Stomach (tissue), 9 donors: ENCODE data around the gene MYH8. TPM values are rescaled to one million over a fixed set of nuclear protein-coding genes. Genes with fewer than 3 reads are reported as not detected.

Source experiments
- DNase-seq, 2 donors: peaks; one replicate each; pipeline versions ENCODE4 v3.0.0 to v3.0.0-alpha.2; 2013 to 2019
- H3K27ac ChIP-seq, 5 donors: fragments of 200-600 bp in 4 of 5; sonication (generic) in 4 of 5; one replicate each; pipeline ENCODE4 v1.5.1; 2013 to 2019; ENCODE audit warnings: mild to moderate bottlenecking in 1 of 5, moderate library complexity in 1 of 5
- H3K27me3 ChIP-seq, 3 donors: fragments of 200-600 bp; sonication (generic); one replicate each; pipeline ENCODE4 v1.5.1; 2017 to 2019; ENCODE audit warnings: mixed run types in 1 of 3
- H3K36me3 ChIP-seq, 4 donors: fragments of 200-600 bp; sonication (generic); 1 replicate in 3 of 4; 2 replicates in 1 of 4; pipeline ENCODE4 v1.5.1; 2016 to 2019
- H3K4me1 ChIP-seq, 4 donors: fragments of 200-600 bp; sonication (generic); one replicate each; pipeline ENCODE4 v1.5.1; 2016 to 2019
- H3K4me3 ChIP-seq, 4 donors: fragments of 200-600 bp; sonication (generic) in 3 of 4; one replicate each; pipeline ENCODE4 v1.5.1; 2016 to 2019; ENCODE audit warnings: mild to moderate bottlenecking in 1 of 4
- H3K9me3 ChIP-seq, 4 donors: fragments of 200-600 bp; sonication (generic); one replicate each; pipeline ENCODE4 v1.5.1; 2016 to 2019
- CTCF ChIP-seq, 7 experiments: fragments of 450-650 bp in 4 of 7; fragments of 200-600 bp in 3 of 7; sonication (generic) in 3 of 7; IDR thresholded peaks; one replicate each; pipeline ENCODE4 v1.5.1; 2016 to 2019; ENCODE audit warnings: antibody characterized with exemption in 7 of 7, control low read depth in 2 of 7, mild to moderate bottlenecking in 1 of 7
- EP300 ChIP-seq: sonication (generic); formaldehyde crosslinking; IDR thresholded peaks from one replicate; pipeline ENCODE4 v1.6.1; 2017; ENCODE audit warnings: antibody characterized with exemption
- POLR2A ChIP-seq, 4 donors: fragments of 450-650 bp; IDR thresholded peaks; one replicate each; pipeline ENCODE4 v1.6.1; 2016; ENCODE audit warnings: antibody characterized with exemption in 4 of 4, control low read depth in 2 of 4, mild to moderate bottlenecking in 1 of 4, moderate library complexity in 1 of 4
- POLR2AphosphoS5 ChIP-seq, 3 donors: sonication (generic); formaldehyde crosslinking; IDR thresholded peaks; one replicate each; pipeline ENCODE4 v1.6.1; 2016; ENCODE audit warnings: antibody characterized with exemption in 3 of 3
- WGBS, 5 donors: extraction: QIAGEN DNeasy Blood & Tissue Kit in 3 of 5; methylation state at CpG; one replicate each; pipeline versions ENCODE4 v1.1.5 to v1.1.7; 2013 to 2018; 5-methylcytosine and 5-hydroxymethylcytosine counted together
- intact Hi-C: fragments of 100-400 bp; cut with DNase I; formaldehyde crosslinking; loops from one replicate; pipeline ENCODE4 v1.15.1; 2023; ENCODE audit warnings: low total_unique reads
- polyA plus RNA-seq, 3 donors: library from polyadenylated mRNA; stranded (reverse); fragments of 200-250 nt; gene quantifications; one replicate each; pipeline ENCODE4 v1.2.3, GENCODE V29; 2013
- total RNA-seq, 5 donors: library from RNA; depleted of rRNA; stranded (reverse); fragments of >200 nt; gene quantifications; one replicate each; pipeline versions ENCODE4 v1.1.0 to v1.2.3, GENCODE V29; 2014 to 2016
- donor health status: healthy with polysubstance abuse.
- donor health status: Bipolar disorder and iron deficiency.
- donor health status: healthy.

MYH8 gene
- total and polyA plus RNA-seq, 8 donors: 0.06 TPM; not detected in 7

GRCh38 chr17:10458701-10459100 lies 37.0 kb upstream of the MYH8 start:
- WGBS, 5 donors: 32 to 48% (median 42%) methylated on average over 3 of the region's 3 CpGs
- H3K4me1 ChIP-seq: no peaks in the 10 kb centered on the region
- intact Hi-C loops: no loop called here
- no peaks in the 10 kb centered on the region for H3K36me3 ChIP-seq
- peaks cover 0 to 7% (median 0%) of the 10 kb centered on the region in 3 donors for H3K27me3 ChIP-seq
- no peak overlapping the region for H3K4me3 ChIP-seq
- no peak overlapping the region for H3K27ac ChIP-seq
- no peaks in the 10 kb centered on the region for H3K9me3 ChIP-seq
- no peak for TF ChIP-seq POLR2A (IDR thresholded peaks at IDR 0.05)
- no peak for TF ChIP-seq EP300
- no peak for TF ChIP-seq POLR2AphosphoS5 (IDR thresholded peaks at IDR 0.05)
- no peak for TF ChIP-seq CTCF (IDR thresholded peaks at IDR 0.05)
- DNase-seq: no peak

- TF ChIP-seq EP300: no peak
- no peak for TF ChIP-seq CTCF (IDR thresholded peaks at IDR 0.05)
- no peak for TF ChIP-seq POLR2AphosphoS5 (IDR thresholded peaks at IDR 0.05)
- TF ChIP-seq POLR2A (IDR thresholded peaks at IDR 0.05): no peak
- Histone ChIP-seq H3K4me3 (no peak overlapping the region), H3K4me1 (no peaks in the 10 kb centered on the region), H3K36me3 (no peaks in the 10 kb centered on the region), H3K27ac (no peak overlapping the region), H3K27me3 (peaks cover 0 to 7% (median 0%) of the 10 kb centered on the region in 3 donors), H3K9me3 (no peaks in the 10 kb centered on the region)
- no peak for DNase-seq
- intact Hi-C loops: no loop called here
- WGBS, 5 donors: 15 to 23% (median 18%) methylated on average over 1 of the region's 1 CpG
Observed at GRCh38 chr17:10457952-10458351, 36.2 kb upstream of the MYH8 start.

GRCh38 chr17:10447026-10447931 lies 25.5 kb upstream of the MYH8 start:
- no peaks in the 10 kb centered on the region for H3K4me1 ChIP-seq
- H3K9me3 ChIP-seq: no peaks in the 10 kb centered on the region
- intact Hi-C loops: no loop called here
- no peak overlapping the region for H3K4me3 ChIP-seq
- no peak for TF ChIP-seq POLR2AphosphoS5 (IDR thresholded peaks at IDR 0.05)
- TF ChIP-seq EP300: no peak
- TF ChIP-seq CTCF (IDR thresholded peaks at IDR 0.05): no peak
- TF ChIP-seq POLR2A (IDR thresholded peaks at IDR 0.05): no peak
- H3K36me3 ChIP-seq: no peaks in the 10 kb centered on the region
- H3K27ac ChIP-seq: no peak overlapping the region
- DNase-seq: peak in 1 of 2 donors; percentile 23
- no peaks in the 10 kb centered on the region for H3K27me3 ChIP-seq
- 54 to 64% (median 59%) methylated on average over 7 of the region's 7 CpGs for WGBS, 5 donors

- Histone ChIP-seq H3K4me3 (no peak overlapping the region), H3K27me3 (no peaks in the 10 kb centered on the region), H3K36me3 (no peaks in the 10 kb centered on the region), H3K27ac (no peak overlapping the region), H3K4me1 (no peaks in the 10 kb centered on the region), H3K9me3 (peaks cover 0 to 5% (median 0%) of the 10 kb centered on the region in 4 donors)
- TF ChIP-seq CTCF (IDR thresholded peaks at IDR 0.05) (no peak), EP300 (no peak), POLR2A (IDR thresholded peaks at IDR 0.05) (no peak)
- intact Hi-C loops: no loop called here
- DNase-seq: no peak
- 43 to 74% (median 62%) methylated on average over 1 of the region's 1 CpG for WGBS, 5 donors
Observed at GRCh38 chr17:10439816-10440215, 18.1 kb upstream of the MYH8 start.
